Caco-2 (cell line): ENCODE measurements around the gene SRRT. TPM values are rescaled to one million over a fixed set of nuclear protein-coding genes. Genes with fewer than 3 reads are reported as not detected.

ENCODE experiments used
- BruUV-seq: library from RNA; stranded (reverse); fragments of 400-500 nt; replicated peaks from 2 replicates; lab custom pipeline; 2021; lab: Mats Ljungman, UMichigan
- CTCF ChIA-PET: fragments of 300-600 bp; sonication (Branson Sonifier 250); formaldehyde crosslinking; loops from one replicate; lab custom pipeline; 2022; ENCODE audit warnings: antibody characterized with exemption; lab: Charles Lee
- POLR2A ChIA-PET: fragments of 300-600 bp; sonication (Branson Sonifier 250); formaldehyde crosslinking; loops from one replicate; lab custom pipeline; 2022; ENCODE audit warnings: antibody characterized with exemption; lab: Charles Lee
- DNase-seq, 2 experiments: peaks; one replicate each; pipeline versions ENCODE4 v3.0.0 to v3.0.0-alpha.2; 2020 to 2022
- H3K27me3 ChIP-seq: replicated peaks from 2 replicates; pipeline ENCODE4 v1.6.0; 2011; ENCODE audit warnings: low read length; ENCODE audit not compliant: control insufficient read depth, insufficient read depth
- H3K36me3 ChIP-seq: 2 replicates; pipeline ENCODE4 v1.5.1; 2011; ENCODE audit warnings: low read length; ENCODE audit not compliant: control insufficient read depth, insufficient read depth
- H3K4me1 ChIP-seq: fragments of 250-450 bp; sonication (Bioruptor Pico); 2 replicates; pipeline ENCODE4 v1.5.1; 2020; ENCODE audit warnings: mild to moderate bottlenecking
- H3K4me3 ChIP-seq: 2 replicates; pipeline ENCODE4 v1.5.1; 2011; ENCODE audit warnings: low read depth, mild to moderate bottlenecking, control low read depth, low read length
- H3K9me3 ChIP-seq: fragments of 250-450 bp; sonication (Bioruptor Pico); 2 replicates; pipeline ENCODE4 v1.5.1; 2020; ENCODE audit warnings: mild to moderate bottlenecking, moderate library complexity
- H3K27ac Mint-ChIP-seq: one replicate; pipeline ENCODE4 v1.8.0; 2022; ENCODE audit warnings: mixed read lengths; ENCODE audit not compliant: unreplicated experiment
- H3K27me3 Mint-ChIP-seq: one replicate; pipeline ENCODE4 v1.8.0; 2022; ENCODE audit warnings: mixed read lengths; ENCODE audit not compliant: insufficient read depth, unreplicated experiment
- H3K36me3 Mint-ChIP-seq: one replicate; pipeline ENCODE4 v1.8.0; 2022; ENCODE audit warnings: mild to moderate bottlenecking, mixed read lengths; ENCODE audit not compliant: insufficient read depth, unreplicated experiment
- H3K4me1 Mint-ChIP-seq: one replicate; pipeline ENCODE4 v1.8.0; 2022; ENCODE audit warnings: low read depth, mixed read lengths; ENCODE audit not compliant: unreplicated experiment
- H3K4me3 Mint-ChIP-seq: one replicate; pipeline ENCODE4 v1.8.0; 2022; ENCODE audit warnings: mild to moderate bottlenecking, moderate library complexity, mixed read lengths; ENCODE audit not compliant: unreplicated experiment
- H3K9me3 Mint-ChIP-seq: one replicate; pipeline ENCODE4 v1.8.0; 2022; ENCODE audit warnings: mixed read lengths; ENCODE audit not compliant: unreplicated experiment
- CTCF ChIP-seq, 2 experiments: fragments of 200-600 bp in 1 of 2; IDR thresholded peaks; 1 replicate in 1 of 2; 2 replicates in 1 of 2; pipeline versions ENCODE4 v1.5.1 to v1.8.0; 2011 to 2022; ENCODE audit warnings: antibody characterized with exemption in 1 of 2, control low read depth in 1 of 2, inconsistent platforms in 1 of 2, low read depth in 1 of 2, low read length in 1 of 2, mild to moderate bottlenecking in 1 of 2, moderate library complexity in 1 of 2; ENCODE audit not compliant: insufficient read depth in 1 of 2, severe bottlenecking in 1 of 2, unreplicated experiment in 1 of 2
- intact Hi-C: fragments of 100-400 bp; cut with micrococcal nuclease; formaldehyde crosslinking; loops from one replicate; pipeline ENCODE4 v1.10.0; 2022; ENCODE audit not compliant: unreplicated experiment
- total RNA-seq: library from RNA; stranded (reverse); gene quantifications from 2 replicates; pipeline ENCODE4 v1.2.3, GENCODE V29; 2022

Gene SRRT
- total RNA-seq, 1 experiment from 2014 or later = 211 TPM

DNA sequence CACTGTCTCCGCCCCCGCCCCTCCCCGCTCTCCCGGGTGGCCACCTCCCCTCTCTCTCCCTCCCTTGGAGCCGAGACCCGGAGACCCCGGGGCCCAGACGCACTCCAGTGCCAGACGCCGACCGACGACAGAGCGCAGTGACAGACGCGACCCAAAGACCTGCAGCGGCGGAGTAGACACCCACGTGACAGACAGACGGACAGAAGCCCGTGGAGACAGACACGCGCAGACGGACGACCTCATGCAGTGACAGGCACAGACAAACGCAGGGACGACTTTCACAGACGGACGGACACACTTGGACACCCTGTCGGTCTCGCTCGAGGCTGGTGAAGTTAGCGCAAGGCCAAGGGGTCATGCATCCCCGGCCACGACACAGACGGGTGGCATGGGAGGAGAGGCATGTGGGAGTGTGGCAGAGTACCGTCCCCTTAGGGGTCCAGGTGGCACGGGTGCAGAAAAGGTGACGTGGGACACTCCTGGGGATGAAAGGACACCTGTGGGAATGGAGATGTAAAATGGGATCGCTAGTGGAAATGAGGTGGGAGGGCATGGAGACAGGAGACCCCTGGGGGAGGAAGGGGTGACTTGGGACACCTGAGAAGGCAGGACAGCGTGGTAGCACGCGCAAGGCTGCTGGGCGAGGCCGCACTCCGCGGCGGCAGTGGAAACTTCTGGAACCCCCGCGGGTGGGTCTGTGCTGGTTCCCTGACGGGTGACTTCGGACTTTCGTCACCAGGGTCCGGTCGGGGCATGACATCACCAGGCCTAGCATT lies 21.2 kb downstream of the SRRT start:
- intact Hi-C loops = loop anchor here (1.0 to 5.0 kb wide), 5 partner anchors 37 to 181 kb away; no protein-coding TSS in a partner anchor
- Histone ChIP-seq H3K36me3 (no peaks in the 10 kb centered on the region), H3K9me3 (no peaks in the 10 kb centered on the region), H3K4me3 (peak overlapping the region; percentile 50), H3K4me1 (peaks cover 27% of the 10 kb centered on the region), H3K27me3 (no peaks in the 10 kb centered on the region)
- H3K4me3 Mint-ChIP-seq = peak overlapping the region; percentile 100
- CTCF ChIA-PET = interaction anchor here (0.7 kb wide), 1 partner anchor 69 kb away, joined by 5 read pairs; no protein-coding TSS in a partner anchor
- no TSS peak for BruUV-seq
- H3K36me3 Mint-ChIP-seq = peaks cover 15% of the 10 kb centered on the region
- POLR2A ChIA-PET = interaction anchor here (0.6 to 1.4 kb wide), 3 partner anchors 70 to 189 kb away, joined by 3 to 4 read pairs (median 4); no protein-coding TSS in a partner anchor
- peak overlapping the region; percentile 86 for H3K27ac Mint-ChIP-seq
- no peaks in the 10 kb centered on the region for H3K27me3 Mint-ChIP-seq
- H3K4me1 Mint-ChIP-seq = peaks cover 38% of the 10 kb centered on the region
- no peak for TF ChIP-seq CTCF (IDR thresholded peaks at IDR 0.05; ENCODE audit: insufficient read depth in 1 of 2, low read depth in 1 of 2, low read length in 1 of 2, severe bottlenecking in 1 of 2, unreplicated experiment in 1 of 2)
- no peaks in the 10 kb centered on the region for H3K9me3 Mint-ChIP-seq
- peak; percentile 88 for DNase-seq

GRCh38 chr7:100896732-100897608 lies 22.1 kb downstream of the SRRT start:
- Histone ChIP-seq H3K36me3 (no peaks in the 10 kb centered on the region), H3K4me1 (peaks cover 31% of the 10 kb centered on the region), H3K4me3 (peak overlapping the region; percentile 50), H3K9me3 (no peaks in the 10 kb centered on the region), H3K27me3 (no peaks in the 10 kb centered on the region)
- Mint-ChIP-seq H3K27me3 (no peaks in the 10 kb centered on the region), H3K4me3 (peak overlapping the region; percentile 100), H3K27ac (peak overlapping the region; percentile 86), H3K9me3 (no peaks in the 10 kb centered on the region), H3K36me3 (peaks cover 16% of the 10 kb centered on the region), H3K4me1 (peaks cover 32% of the 10 kb centered on the region)
- ChIA-PET CTCF (interaction anchor here (1.0 kb wide), 1 partner anchor 50 kb away, joined by 3 read pairs; no protein-coding TSS in a partner anchor), POLR2A (interaction anchor here (0.6 to 1.0 kb wide), 2 partner anchors 7 to 336 kb away, joined by 3 read pairs; no protein-coding TSS in a partner anchor)
- intact Hi-C loops = loop anchor here (1.0 to 5.0 kb wide), 4 partner anchors 36 to 180 kb away; no protein-coding TSS in a partner anchor
- no TSS peak for BruUV-seq
- peak; percentile 84 to 85 for TF ChIP-seq CTCF (IDR thresholded peaks at IDR 0.05; ENCODE audit: insufficient read depth in 1 of 2, low read depth in 1 of 2, low read length in 1 of 2, severe bottlenecking in 1 of 2, unreplicated experiment in 1 of 2)
- peak in 1 of 2 experiments; percentile 70 for DNase-seq
